GM23338 (cell line): Measurements from ENCODE around the gene DNAJC6.

Experiments
- EZH2 ChIP-seq: fragments of 200-600 bp; sonication (generic); IDR thresholded peaks from one replicate; pipeline ENCODE4 v1.8.0; 2017; ENCODE audit warnings: antibody characterized with exemption, mild to moderate bottlenecking, low read depth; ENCODE audit not compliant: unreplicated experiment
- EZH2phosphoT487 ChIP-seq: fragments of 200-600 bp; sonication (generic); IDR thresholded peaks from one replicate; pipeline ENCODE4 v1.8.1; 2018; ENCODE audit warnings: antibody characterized with exemption; ENCODE audit not compliant: unreplicated experiment
- JUNB ChIP-seq: IDR thresholded peaks from one replicate; pipeline ENCODE4 v1.6.1; 2016; ENCODE audit warnings: antibody characterized with exemption; ENCODE audit not compliant: unreplicated experiment
- POLR2AphosphoS5 ChIP-seq: IDR thresholded peaks from 2 replicates; pipeline ENCODE4 v1.6.1; 2016; ENCODE audit warnings: antibody characterized with exemption, low read depth
- ZNF114 ChIP-seq: fragments of 250-450 bp; sonication (Bioruptor Pico); IDR thresholded peaks from 2 replicates; pipeline ENCODE4 v1.5.0; 2020; ENCODE audit warnings: mild to moderate bottlenecking, moderate library complexity
- TF ChIP-seq, protein P1 (sequence below), 2 experiments: fragments of 200-600 bp in 1 of 2; sonication (generic) in 1 of 2; conservative IDR thresholded peaks; 2 replicates each; pipeline versions ENCODE4 v1.5.1 to v1.6.1; 2016 to 2017; ENCODE audit warnings: antibody characterized with exemption in 2 of 2, low read depth in 2 of 2, mild to moderate bottlenecking in 2 of 2, moderate library complexity in 1 of 2
- TF ChIP-seq, protein P2 (sequence below): IDR thresholded peaks from one replicate; pipeline ENCODE4 v1.6.1; 2018; ENCODE audit warnings: antibody characterized with exemption; ENCODE audit not compliant: unreplicated experiment

DNA sequence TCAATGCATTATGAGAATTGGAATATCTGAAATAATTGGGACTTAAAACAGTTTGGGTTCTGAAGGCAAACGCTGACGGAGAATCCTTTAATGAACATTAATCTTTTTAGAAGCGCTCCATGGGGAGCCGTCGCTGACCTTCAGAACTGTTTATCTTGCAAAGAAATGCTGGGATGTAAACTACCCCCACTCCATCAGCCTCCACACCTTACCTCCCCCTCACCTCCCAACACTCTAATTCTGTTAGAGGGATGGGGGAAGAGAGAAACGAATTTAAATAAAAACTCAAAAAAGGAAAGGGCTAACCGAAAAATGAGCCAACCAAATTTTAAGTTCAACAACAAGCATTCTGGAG, 44.1 kb upstream of the DNAJC6 start:
- TF ChIP-seq, protein P1, sequence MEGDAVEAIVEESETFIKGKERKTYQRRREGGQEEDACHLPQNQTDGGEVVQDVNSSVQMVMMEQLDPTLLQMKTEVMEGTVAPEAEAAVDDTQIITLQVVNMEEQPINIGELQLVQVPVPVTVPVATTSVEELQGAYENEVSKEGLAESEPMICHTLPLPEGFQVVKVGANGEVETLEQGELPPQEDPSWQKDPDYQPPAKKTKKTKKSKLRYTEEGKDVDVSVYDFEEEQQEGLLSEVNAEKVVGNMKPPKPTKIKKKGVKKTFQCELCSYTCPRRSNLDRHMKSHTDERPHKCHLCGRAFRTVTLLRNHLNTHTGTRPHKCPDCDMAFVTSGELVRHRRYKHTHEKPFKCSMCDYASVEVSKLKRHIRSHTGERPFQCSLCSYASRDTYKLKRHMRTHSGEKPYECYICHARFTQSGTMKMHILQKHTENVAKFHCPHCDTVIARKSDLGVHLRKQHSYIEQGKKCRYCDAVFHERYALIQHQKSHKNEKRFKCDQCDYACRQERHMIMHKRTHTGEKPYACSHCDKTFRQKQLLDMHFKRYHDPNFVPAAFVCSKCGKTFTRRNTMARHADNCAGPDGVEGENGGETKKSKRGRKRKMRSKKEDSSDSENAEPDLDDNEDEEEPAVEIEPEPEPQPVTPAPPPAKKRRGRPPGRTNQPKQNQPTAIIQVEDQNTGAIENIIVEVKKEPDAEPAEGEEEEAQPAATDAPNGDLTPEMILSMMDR (conservative IDR thresholded peaks at IDR 0.05; ENCODE audit: low read depth in 2 of 2) = no peak
- TF ChIP-seq ZNF114 (CRISPR knock-in tag) (no peak), EZH2 (no peak), EZH2phosphoT487 (no peak), POLR2AphosphoS5 (no peak), JUNB (no peak)
- TF ChIP-seq, protein P2, sequence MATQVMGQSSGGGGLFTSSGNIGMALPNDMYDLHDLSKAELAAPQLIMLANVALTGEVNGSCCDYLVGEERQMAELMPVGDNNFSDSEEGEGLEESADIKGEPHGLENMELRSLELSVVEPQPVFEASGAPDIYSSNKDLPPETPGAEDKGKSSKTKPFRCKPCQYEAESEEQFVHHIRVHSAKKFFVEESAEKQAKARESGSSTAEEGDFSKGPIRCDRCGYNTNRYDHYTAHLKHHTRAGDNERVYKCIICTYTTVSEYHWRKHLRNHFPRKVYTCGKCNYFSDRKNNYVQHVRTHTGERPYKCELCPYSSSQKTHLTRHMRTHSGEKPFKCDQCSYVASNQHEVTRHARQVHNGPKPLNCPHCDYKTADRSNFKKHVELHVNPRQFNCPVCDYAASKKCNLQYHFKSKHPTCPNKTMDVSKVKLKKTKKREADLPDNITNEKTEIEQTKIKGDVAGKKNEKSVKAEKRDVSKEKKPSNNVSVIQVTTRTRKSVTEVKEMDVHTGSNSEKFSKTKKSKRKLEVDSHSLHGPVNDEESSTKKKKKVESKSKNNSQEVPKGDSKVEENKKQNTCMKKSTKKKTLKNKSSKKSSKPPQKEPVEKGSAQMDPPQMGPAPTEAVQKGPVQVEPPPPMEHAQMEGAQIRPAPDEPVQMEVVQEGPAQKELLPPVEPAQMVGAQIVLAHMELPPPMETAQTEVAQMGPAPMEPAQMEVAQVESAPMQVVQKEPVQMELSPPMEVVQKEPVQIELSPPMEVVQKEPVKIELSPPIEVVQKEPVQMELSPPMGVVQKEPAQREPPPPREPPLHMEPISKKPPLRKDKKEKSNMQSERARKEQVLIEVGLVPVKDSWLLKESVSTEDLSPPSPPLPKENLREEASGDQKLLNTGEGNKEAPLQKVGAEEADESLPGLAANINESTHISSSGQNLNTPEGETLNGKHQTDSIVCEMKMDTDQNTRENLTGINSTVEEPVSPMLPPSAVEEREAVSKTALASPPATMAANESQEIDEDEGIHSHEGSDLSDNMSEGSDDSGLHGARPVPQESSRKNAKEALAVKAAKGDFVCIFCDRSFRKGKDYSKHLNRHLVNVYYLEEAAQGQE = no peak
